GM19099 (cell line): ENCODE data around the gene AAK1.

Experiments used
- POLR2A ChIP-seq: IDR thresholded peaks from 3 replicates; pipeline ENCODE4 v1.6.1; 2011; ENCODE audit warnings: low read depth; ENCODE audit not compliant: insufficient read length; ENCODE audit errors: extremely low read depth

The AAK1 gene

DNA sequence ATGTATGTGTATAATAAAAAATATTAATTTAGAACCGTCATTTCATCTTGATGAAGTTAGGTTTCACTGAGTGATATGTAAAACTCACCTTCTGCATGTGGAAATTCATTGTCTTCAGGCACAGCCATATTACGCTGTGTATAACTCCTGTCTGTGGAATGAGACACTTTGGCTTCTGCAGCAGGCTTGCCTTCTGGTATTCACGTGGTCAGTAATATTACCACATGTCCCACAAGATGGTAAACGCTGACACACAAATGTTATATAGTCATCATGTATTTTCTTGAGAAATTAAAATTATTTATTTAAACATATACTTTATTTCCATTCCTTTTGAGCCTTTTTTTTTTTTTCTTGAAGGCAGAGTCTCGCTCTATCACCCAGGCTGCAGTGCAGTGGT, 25.1 kb upstream of the AAK1 start:
- TF ChIP-seq POLR2A = no peak

DNA sequence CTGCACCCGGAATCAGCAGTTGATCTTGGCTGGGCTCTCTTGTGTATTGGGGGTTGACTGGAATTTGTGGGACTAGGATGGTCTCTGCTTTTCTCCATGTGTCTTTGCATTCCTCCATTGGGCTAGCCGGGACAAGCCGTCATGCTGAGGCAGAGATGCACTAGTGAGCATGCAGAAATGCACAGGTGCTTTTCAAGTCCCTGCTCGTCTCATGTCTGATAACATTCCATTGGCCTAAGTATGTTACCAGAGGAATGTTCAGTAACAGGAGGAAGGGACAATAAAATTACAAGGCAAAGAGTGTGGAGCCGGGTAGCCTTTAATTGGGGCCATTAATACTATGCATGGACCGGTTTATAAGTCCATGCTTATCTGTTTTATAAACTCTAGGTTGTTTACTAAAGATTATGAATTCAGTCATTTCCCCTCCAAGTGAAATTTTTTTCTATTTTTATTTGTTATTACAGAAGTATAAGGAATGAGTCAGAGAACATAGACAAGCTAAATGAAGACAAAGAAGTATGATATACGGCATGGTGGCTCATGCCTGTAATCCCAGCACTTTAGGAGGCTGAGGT, 24.4 kb upstream of the AAK1 start:
- no peak for TF ChIP-seq POLR2A

DNA sequence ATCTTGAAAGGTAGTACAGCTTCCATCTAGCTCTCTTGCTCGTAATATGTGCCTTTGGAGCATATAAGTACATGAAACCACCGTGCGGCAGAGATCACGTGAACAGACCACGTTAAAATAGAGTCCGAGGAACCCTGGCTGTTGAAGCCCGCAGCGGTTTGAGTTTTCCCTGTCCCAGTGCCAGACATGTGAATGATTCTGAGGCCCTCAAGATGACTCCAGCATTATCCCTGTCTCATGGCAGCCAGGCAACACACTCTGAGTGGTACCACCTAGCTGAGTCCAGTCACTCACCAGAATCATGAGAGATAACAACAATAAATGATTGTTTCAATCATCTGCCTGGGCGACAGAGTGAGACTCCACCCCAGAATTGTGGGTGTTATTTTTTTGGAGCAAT, 21.6 kb upstream of the AAK1 start:
- TF ChIP-seq POLR2A = no peak

DNA sequence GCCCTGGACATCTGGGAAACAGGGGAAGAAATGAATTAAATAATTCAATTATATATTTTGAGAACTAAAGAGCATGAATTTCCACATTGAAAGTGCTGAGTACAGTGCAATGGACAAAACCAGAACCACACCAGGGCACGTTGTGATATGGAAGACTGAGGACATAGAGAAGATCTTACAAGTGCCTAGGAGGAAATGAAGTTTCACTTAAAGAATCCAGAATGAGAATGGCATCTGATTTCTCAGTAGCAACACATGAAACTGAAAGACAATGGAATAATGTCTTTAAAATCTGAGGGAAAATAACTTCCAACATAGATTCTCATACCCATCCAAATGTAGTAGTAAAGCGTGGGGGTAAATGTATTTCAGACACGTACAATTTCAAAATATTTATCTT, 20.3 kb upstream of the AAK1 start:
- TF ChIP-seq POLR2A = no peak

DNA sequence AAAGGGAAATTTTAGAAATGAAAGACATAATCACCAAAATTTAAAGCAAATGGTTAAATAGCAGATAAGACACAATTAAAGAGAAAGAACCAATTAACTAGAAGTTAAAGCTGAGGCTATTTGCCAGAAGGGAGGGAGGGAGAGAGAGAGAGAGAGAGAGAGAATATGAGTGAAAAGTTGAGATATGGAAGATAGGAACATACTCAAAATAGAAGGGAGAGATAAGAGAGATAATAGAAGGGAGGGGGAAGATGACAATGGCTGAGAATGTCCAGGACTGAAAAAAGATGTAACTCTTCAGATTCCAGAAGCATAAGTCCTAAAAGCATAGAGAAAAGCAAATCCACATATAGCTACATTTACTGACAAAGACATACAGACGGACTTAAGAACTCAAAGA, 17.1 kb upstream of the AAK1 start:
- TF ChIP-seq POLR2A = no peak

DNA sequence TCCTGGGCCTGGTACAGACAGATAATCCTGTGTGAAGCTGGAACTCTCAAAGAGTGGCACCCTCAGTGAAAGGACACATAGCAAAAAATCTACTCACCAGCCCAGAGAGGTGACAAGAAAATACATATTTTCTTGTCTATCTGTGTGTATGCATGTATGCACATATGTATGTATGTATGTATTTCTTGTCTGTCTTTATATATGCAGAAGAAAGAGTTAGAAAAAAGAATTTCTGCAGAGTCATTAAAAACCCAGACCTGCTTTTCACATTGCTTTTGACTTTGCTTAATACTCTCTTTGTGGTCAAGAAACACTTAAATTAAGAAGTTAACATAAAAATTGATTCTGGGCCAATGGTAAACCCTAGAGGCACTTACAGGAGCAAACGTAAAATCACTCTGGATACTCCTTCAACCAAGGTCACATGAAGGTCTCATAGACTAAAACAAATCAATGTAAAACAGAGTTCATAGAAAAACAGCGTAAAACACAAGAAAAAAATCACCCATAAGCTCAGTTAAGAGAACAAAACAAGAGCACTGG, 16.5 kb upstream of the AAK1 start:
- TF ChIP-seq POLR2A = no peak

DNA sequence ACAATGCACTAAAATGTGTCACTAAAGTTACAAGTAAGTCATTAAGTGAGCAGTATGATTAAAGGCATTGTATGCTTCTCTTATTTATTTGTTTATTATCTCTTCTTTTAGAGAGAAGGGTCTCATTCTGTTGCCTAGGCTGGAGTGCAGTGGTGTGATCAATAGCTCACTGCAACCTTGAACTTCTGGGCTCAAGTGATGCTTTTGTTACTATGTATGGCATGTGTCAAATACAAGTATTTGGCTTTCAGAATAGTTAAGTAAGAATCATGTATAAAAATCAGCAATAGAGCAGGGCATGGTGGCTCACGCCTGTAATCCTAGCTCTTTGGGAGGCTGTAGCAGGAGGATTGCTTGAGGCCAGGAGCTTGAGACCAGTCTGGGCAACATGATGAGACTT, 15.8 kb upstream of the AAK1 start:
- no peak for TF ChIP-seq POLR2A

DNA sequence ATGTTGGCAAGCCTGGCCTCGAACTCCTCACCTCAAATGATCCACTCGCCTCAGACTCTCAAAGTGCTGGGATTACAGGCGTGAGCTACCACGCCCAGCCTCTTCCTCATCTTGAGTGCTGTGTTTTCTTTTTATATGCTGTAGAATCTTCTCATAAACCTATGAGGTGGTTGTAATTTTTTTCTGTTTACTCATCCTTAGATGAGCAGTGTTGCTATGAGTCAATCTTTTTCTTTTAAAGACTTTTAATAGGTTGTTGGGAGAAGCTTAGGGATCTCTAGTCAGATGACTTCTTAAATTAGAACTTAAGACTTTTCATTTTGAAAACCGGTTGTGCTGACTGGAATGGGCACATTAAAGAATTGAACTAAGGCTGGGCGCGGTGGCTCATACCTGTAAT, 8.7 kb upstream of the AAK1 start:
- TF ChIP-seq POLR2A = no peak

DNA sequence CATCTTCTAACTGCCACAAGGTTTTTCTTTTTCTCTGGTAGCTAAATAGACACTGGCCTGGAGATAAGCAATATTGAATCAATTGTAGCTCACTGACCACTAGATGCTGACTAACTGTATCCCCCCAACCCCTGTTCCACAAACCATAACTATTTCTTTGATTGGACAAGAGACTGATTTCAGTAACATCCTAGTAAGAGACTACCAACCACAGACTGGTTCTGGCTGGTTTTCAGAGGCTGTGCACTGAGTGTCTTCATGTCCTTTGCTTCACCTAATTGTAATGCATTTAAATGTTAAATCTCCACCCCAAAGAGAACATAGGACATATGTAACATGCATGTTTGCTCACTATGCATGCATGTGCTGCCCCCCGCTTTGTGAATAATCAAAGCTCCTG, 3.2 kb upstream of the AAK1 start:
- no peak for TF ChIP-seq POLR2A

DNA sequence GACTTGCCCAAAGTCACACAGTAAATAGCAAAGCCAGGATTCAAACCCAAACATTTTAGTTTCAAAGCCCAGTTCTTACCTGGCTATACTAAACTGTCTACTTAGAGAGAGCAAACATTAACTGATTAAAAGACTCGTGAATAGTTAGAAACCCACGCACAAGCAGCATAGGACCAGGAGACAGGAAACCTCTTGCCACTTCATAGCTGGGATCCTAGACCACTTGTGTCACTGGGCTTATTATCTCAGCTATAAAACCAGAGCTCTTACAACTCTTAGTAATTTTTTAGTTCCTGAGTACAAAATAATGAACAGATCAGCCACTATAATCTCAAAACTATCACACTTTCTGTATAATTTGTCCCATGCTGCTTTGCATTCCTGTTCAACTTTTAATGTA, 2.4 kb upstream of the AAK1 start:
- TF ChIP-seq POLR2A = no peak

DNA sequence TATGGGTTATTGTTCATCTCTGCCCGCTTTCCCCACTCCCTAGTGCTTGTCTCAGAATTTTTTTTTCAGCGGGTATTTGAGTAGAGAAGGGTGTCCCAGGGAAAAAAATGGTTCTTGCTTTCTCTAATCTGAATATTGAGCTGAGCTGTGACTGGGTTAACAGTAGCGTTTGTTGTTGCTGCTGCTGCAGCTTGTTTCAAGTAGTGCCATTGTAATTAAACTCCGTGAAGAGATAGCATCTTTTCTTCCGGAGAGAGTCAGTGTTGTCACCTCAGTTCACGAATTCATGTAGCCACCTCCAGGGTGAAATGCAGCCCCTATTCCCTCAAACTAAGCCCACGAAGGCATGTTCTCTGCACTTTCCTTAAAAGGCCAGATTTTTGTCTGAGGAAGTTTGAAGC, 1.5 kb upstream of the AAK1 start:
- TF ChIP-seq POLR2A = no peak

DNA sequence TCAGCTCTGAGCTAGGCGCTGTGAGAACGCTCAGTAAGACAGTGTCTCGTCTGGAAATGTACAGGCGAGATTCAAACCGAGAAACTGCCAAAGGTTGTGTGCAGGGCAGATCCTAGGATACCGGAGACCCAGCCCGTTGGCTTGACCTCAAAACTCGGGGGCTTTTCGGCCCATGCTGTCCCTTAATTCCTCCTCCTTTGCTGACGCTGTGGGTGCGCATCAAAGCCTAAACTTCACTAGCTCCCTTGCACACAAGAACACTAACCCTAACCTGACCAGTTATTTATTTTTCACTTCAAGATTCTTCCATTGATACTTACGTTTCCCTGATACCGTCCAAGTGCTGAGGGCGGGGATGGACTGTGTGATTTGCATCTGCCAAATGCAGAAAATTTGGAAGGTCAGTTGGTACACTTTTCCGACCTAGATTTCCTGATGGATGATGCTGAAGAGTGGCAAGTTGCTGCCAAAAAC, 1.0 kb upstream of the AAK1 start:
- no peak for TF ChIP-seq POLR2A

DNA sequence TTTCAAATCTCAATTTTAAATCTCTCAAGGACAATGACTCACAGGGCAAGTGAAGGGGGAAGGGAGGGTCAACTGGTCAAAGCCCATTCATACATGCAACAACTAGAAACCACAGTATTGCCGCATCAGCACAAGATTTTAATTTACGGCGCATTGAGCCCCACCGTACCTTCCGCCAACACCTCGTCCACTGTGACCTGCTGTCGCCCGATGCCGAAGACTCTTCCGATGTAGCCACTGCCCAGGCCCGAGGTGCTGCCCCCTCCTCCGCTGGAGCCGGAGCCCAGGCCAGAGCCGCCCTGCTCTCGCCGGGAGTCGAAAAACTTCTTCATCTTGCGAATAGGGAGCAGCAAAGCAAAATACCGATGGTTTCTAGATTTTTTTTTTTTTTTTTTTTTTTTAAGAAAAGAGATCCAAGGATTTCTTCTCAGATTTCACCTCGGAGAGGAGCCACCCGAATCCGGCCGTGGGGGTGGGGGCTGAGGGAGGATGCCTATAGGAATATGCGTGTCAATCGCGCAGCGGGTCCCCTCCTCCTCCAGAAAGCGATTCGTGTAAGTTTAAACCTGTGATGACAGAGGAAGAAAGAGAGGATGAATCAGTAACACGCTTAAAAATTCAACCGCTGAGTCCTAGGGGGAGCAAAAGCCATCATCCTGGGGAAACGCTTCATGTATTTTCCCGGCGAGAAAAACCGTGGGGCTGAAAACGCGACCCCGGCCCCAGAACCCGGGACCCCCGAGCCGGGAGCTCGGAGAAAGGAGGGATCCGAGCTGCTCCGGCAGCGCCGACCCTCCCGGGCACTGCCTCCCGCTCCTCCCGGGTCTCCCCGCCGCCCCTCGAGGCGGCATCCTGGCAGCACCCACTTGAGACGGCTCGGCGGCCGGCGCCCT, 584 bp downstream of the AAK1 start:
- TF ChIP-seq POLR2A = no peak

DNA sequence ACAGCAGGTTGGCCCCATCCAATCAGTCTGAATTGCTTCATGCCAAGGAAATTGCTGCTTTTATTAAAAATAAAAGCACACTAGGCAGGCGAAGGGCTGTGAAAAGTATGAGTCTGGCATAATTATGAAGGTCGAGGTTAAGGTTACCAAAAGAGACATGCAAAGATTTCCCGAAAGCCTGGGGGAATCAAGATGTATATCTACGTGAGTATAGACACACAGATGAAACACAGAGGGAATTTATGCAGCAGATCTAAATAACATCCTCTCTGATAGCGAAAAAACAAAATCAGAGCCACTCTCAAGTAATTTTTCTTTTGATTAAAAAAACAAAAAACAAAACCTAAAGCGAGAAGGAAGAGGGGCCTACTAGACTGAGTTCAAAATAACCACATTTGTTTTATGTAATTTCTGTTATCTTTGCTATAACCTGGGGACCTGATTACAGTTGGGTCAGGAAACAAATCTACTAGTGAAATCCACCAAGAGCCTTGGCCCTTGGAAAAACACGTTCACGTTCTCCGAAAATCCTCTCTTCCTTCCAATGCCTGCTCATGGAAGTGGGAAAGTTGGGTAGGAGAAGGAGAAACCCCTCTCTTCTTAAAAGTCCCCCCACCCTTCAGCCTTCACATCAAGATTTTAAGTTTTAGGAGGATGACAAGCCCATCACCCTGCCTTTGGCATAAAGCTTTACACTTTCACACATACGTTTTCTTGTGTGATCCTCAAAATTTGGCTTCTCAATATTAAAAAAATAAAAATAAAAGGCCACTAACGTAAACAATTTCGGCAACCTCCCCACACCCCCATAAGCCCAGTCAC, 1.4 kb downstream of the AAK1 start:
- TF ChIP-seq POLR2A = no peak

DNA sequence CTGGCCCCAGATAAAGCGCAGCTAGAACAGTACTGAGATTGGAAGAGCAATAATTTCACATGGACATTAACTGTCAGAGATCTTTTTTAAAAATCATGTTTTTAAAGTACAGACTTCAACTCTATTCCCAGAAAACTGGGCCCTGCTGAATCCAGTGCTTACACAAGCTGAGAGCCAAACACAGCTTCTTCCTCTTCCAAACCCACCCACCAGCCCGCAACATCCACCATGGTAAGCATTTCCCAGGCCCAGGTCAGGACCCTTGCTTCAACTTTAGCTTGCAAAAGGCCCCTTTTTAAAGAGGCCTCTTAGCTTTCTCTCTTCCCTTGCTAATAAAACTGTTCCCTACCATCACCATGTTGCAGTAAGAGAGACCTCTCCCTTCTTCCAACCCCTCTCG, 2.1 kb downstream of the AAK1 start:
- no peak for TF ChIP-seq POLR2A

DNA sequence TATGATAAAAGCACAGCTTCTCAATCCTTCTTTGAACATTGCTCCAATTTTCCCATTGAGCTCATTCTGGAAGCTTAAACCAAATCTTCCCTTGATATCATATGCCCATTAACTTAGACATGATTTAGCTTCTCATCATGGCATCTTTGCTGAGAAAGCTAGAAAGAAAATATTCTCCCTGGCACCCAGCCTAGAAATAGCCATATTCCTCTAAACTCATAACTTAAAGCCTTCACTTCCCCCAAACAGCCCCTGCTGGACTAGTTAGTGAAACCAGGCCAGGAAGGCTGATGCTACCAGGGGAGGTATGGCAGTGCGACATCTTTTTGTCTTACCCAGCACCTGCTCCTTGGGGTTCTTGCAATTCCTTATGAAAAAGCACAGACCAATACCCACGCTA, 4.3 kb downstream of the AAK1 start:
- no peak for TF ChIP-seq POLR2A

DNA sequence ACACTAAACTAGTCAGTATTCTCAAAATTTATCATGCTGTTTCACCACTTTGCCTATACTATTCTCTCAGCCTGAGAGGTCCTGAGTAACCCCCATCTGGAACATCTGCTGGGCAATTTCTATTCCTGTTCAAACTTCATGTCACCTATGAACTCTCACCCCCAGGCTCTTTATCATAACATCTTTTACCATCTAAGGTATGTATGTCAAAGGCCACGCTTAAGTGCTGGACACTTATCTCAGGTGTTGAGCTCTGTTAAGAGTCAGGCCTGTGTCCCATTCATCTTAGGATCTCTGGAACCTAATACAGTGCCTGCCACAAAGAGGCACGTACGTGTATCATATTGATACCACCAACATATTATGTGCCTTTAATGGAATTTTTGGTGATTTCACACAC, 4.9 kb downstream of the AAK1 start:
- no peak for TF ChIP-seq POLR2A
